SIG-M5 (cell line): ENCODE measurements around the gene PEMT.
"Not testable (repeated sequence)": the region's sequence is repeated elsewhere in the genome, so short reads cannot be mapped to it uniquely, and the experiment has no call there.

ENCODE experiments used
- DNase-seq: peaks from one replicate; lab custom pipeline; 2025; lab: John Stamatoyannopoulos, UW

PEMT gene, protein sequence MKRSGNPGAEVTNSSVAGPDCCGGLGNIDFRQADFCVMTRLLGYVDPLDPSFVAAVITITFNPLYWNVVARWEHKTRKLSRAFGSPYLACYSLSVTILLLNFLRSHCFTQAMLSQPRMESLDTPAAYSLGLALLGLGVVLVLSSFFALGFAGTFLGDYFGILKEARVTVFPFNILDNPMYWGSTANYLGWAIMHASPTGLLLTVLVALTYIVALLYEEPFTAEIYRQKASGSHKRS

GRCh38 chr17:17591355-17592298 is at the start of gene PEMT:
TSS of gene PEMT (minus strand) at chr17:17591708. CDS start at chr17:17591626, 82 bp downstream.
- peak; percentile 84 for DNase-seq

GRCh38 chr17:17639661-17640270 is 48.3 kb upstream of the PEMT start:
- not testable (repeated sequence) for DNase-seq

DNA sequence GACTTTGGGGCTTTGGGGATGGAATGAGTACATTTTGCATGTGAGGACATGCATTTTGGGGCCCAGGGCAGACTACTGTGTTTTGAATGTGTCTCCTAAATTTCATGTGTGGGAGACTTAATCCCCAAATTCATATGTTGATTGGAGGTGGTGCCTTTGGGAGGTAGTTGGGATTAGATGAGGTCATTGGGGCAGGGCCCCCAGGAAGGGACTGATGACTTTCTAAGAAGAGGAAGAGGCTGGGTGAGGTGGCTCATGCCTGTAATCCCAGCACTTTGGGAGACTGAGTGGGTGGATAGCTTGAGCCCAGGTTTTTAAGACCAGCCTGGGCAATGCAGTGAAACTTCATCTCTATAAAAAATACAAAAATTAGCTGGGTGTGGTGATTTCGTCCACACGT is 47.0 kb upstream of the PEMT start:
- DNase-seq = no peak

DNA sequence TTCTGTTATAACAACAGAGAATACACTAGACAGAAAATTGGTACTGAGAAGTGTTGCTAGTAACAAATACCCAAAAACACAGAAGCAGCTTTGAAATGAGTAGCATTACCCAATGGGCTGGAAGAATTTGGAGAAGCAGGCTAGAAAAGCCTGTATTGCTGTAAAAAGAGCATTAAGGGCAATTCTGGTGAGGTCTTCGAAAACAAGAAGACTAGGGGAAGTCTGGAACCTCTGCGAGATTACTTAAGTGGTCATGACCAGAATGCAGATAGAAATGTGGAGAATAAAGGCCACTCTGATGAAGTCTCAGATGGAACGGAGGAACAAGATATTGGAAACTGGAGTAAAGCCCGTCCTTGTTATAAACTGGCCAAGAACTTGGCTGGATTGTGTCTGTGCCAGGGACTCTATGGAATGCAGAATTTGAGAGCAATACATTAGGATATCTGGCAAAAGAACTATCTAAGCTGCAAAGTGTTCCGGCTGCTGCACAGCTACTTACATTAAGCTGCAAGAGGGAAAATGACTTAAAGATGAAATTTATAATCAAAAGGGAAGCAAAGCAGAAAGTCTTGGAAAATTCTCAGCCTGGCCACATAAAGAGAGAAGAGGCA is 44.9 kb upstream of the PEMT start:
- DNase-seq = no peak

- not testable (repeated sequence) for DNase-seq
Observed at GRCh38 chr17:17635537-17636271, 44.2 kb upstream of the PEMT start.

DNA sequence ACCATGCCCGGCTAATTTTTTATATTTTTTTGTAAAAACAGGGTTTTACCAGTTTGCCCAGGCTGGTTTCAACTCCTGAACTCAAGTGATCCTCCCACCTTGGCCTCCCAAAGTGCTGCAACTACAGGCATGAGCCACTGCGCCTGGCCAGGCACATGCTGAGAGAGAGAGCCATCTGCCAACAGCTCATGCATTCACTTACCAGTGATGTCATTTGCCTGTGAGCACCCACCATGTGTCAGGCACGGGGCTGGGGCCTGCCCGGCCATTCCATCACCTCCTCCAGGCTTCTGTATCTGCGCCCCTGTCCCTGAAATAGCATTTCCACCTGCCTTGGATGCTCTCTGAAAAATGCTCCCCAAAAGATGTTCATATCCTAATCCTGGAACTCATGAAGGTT is 43.6 kb upstream of the PEMT start:
- no peak for DNase-seq

- no peak for DNase-seq
Observed at GRCh38 chr17:17633310-17633709, 41.8 kb upstream of the PEMT start.

DNA sequence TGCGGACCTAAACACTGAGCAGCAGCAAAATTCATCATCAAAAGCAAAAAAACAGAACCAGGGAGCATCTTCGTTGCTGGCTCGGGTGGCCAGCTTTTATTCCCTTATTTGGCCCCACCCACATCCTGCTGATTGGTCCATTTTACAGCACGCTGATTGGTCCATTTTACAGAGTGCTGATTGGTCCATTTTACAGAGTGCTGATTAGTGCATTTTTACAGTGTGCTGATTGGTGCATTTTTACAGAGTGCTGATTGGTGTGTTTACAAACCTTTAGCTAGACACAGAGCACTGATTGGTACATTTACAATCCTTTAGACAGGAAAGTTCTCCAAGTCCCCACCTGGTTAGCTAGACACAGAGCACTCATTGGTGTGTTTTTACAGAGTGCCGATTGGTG is 41.2 kb upstream of the PEMT start:
- not testable (repeated sequence) for DNase-seq

DNA sequence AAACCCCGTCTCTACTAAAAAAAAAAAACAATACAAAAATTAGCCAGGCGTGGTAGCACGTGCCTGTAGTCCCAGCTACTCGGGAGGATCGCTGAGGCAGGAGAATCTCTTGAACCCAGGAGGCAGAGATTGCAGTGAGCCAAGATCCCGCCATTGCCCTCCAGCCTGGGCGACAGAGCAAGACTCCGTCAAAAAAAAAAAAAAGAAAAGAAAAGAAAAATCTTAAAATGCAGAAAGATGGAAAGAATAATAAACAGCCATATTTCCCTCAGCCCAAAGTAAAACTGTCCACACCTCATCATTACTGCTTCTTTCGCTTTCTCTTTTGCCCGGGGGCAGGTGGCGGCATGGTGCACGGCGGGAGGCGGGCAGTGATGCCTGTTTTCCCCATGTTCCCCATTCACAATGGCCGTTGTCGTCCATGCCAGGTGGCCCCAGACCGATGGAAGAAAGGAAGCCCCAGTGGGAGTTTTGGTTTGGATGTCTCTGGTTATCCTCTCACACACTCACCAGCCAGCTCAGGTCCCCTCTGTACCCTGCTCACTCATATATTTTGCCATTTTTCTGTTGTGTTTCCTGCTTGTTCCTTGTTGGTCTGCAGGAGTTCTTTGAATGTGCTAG is 37.0 kb upstream of the PEMT start:
- no peak for DNase-seq

- DNase-seq = no peak
Observed at GRCh38 chr17:17626840-17627239, 35.3 kb upstream of the PEMT start.

- DNase-seq = no peak
Observed at GRCh38 chr17:17626151-17626805, 34.8 kb upstream of the PEMT start.

- no peak for DNase-seq
Observed at GRCh38 chr17:17624741-17625140, 33.2 kb upstream of the PEMT start.

GRCh38 chr17:17623904-17624303 is 32.4 kb upstream of the PEMT start:
- no peak for DNase-seq

DNA sequence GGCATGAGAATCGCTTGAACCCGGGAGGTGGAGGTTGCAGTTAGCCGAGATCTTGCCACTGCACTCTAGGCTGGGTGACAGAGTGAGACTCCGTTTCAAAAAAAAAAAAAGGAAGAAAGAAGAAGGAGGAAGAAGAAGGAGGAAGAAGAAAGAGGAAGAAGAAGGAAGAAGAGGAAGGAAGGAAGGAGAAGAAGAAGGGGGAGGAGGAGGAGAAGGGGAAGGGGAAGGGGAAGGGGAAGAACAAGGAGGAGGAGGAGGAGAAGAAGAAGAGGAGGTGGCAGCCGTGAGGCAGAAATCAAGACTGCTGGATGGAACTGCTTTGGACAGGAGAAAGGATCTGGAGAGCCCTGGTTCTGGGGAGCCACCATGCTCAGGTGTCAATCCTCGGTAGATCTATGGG is 29.7 kb upstream of the PEMT start:
- DNase-seq = no peak

GRCh38 chr17:17613708-17614114 is 22.2 kb upstream of the PEMT start:
- DNase-seq = no peak

- no peak for DNase-seq
Observed at GRCh38 chr17:17612085-17613022, 20.8 kb upstream of the PEMT start.

DNA sequence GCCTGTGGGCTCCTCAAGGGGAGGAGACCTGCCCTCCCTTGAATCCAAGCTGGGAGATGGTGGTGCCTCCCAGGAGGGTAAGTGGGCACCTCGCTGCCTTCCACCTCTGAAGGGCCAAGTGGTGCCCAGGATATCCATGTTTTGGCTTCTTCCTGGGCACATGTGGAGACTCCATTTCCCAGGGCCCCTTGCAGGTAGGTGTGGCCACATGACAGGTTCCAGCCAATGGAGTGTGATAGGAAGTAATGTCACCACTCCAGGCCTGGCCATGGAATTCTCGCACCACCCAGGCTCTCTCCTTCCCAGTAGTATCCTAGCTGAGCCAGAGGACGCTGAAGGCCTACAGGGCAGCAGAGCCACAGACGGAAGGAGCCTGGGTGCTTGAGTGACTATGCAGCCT is 17.6 kb upstream of the PEMT start:
- no peak for DNase-seq

DNA sequence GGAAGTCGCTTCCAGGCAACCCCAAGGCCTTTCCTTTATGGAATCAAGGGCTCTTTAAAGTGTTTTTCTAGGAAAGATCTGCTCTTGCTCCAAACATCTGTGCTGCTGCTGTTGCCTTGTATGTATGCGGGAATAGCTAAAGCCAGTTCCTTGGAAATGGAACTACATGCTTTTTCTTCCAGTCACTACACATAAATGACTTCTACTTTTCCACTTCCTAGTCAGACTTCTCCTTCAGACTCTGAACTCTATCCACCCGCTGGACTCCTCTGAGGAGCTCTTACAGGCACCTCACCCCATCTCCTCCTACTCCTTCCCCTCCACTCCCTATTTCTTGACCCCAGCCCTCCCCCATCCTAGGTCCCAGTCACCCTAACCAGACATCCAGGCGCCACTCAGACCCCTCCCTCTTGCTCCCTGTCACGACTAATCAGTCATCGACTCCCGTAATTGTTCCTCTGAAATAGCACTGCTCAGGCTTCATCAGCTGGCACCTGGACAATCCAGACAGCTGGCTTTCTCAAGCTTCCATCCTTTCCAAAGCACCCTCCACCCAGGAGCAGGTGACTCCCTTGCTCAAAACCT is 15.0 kb upstream of the PEMT start:
- no peak for DNase-seq

DNA sequence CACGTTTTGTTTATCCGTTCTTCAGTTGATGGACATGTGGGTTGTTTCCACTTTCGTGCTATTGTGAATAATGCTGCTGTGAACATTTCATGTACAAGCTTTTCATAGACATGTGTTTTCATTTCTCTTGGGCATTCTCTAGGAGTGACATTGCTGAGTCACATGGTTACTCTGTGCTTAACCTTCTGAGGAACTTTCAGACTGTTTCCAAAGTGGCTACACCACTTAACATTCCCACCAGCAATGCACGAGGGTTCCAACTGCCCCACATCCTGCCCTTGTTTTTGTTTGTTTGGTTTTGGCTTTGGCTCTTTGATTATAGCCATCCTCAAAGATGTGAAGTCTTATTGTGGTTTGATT is 14.2 kb upstream of the PEMT start:
- no peak for DNase-seq
